Ovary (tissue), 9 donors: ENCODE data around the gene RNF217. TPM values are rescaled to one million over a fixed set of nuclear protein-coding genes. Genes with fewer than 3 reads are reported as not detected.

Experiments
- DNase-seq, 5 donors: peaks; one replicate each; pipeline ENCODE4 v3.0.0-alpha.2; 2019 to 2020
- H3K27ac ChIP-seq, 2 donors: fragments of 200-600 bp; one replicate each; pipeline versions ENCODE4 v1.5.1 to v1.8.0; 2019 to 2022
- H3K27me3 ChIP-seq: fragments of 200-600 bp; one replicate; pipeline ENCODE4 v1.8.0; 2022
- H3K36me3 ChIP-seq: fragments of 200-600 bp; sonication (generic); one replicate; pipeline ENCODE4 v1.5.1; 2019
- H3K4me1 ChIP-seq: one replicate; pipeline ENCODE4 v1.8.1; 2013; ENCODE audit warnings: mild to moderate bottlenecking, moderate library complexity; ENCODE audit not compliant: insufficient read depth
- H3K4me3 ChIP-seq: fragments of 200-600 bp; sonication (generic); one replicate; pipeline ENCODE4 v1.5.1; 2017
- H3K9me3 ChIP-seq, 2 donors: fragments of 200-600 bp in 1 of 2; sonication (generic) in 1 of 2; one replicate each; pipeline versions ENCODE4 v1.5.1 to v1.8.1; 2013 to 2019; ENCODE audit warnings: mild to moderate bottlenecking in 1 of 2, moderate library complexity in 1 of 2
- EP300 ChIP-seq: sonication (generic); formaldehyde crosslinking; IDR thresholded peaks from one replicate; pipeline ENCODE4 v1.6.1; 2017; ENCODE audit warnings: antibody characterized with exemption
- POLR2A ChIP-seq: fragments of 450-650 bp; IDR thresholded peaks from one replicate; pipeline ENCODE4 v1.6.1; 2017; ENCODE audit warnings: antibody characterized with exemption, mild to moderate bottlenecking, moderate library complexity
- whole genome bisulfite sequencing, 3 donors: extraction: QIAGEN DNeasy Blood & Tissue Kit in 1 of 3; methylation state at CpG; one replicate each; pipeline versions ENCODE4 v1.1.5 to v1.1.7; 2013 to 2017; 5-methylcytosine and 5-hydroxymethylcytosine counted together
- intact Hi-C, 4 donors: fragments of 100-400 bp; cut with DNase I; formaldehyde crosslinking; loops; one replicate each; pipeline versions ENCODE4 v1.11.0 to v1.15.1; 2022 to 2023
- polyA plus RNA-seq, 2 donors: library from polyadenylated mRNA; stranded (reverse); fragments of 200-250 nt in 1 of 2; fragments of 350-450 nt in 1 of 2; fragmentation: Illumina TruSeq in 1 of 2; extraction: RNeasy Lipid Tissue Mini Kit (QIAGEN cat#74804) in 1 of 2; gene quantifications; one replicate each; pipeline ENCODE4 v1.2.3, GENCODE V29; 2013 to 2014
- total RNA-seq, 7 donors: library from RNA; depleted of rRNA in 2 of 7; stranded (reverse); fragments of >200 nt in 2 of 7; fragmentation: NEBNext Ultra II Directional in 3 of 7; extraction: Animal tissue kit (Norgen Biotek cat#: 25700) in 3 of 7; gene quantifications; one replicate each; pipeline versions ENCODE4 v1.1.0 to v1.2.4, GENCODE V29; 2016 to 2023
- TF ChIP-seq, protein P1 (sequence below), 3 donors: fragments of 450-650 bp in 2 of 3; fragments of 200-600 bp in 1 of 3; IDR thresholded peaks; one replicate each; pipeline versions ENCODE4 v1.5.1 to v1.8.0; 2016 to 2022; ENCODE audit warnings: antibody characterized with exemption in 3 of 3, mild to moderate bottlenecking in 1 of 3
- donor health status: DM: no; HTN: no; CAD: no; lungs with moderate emphysema.
- donor health status: DM: no; HTN: no; CAD: no.
- donor health status: Bipolar disorder and iron deficiency.
- donor health status: DM: yes; HTN: yes; CAD: no.
- donor health status: DM: no; HTN: no; CAD: no.
- donor health status: DM: yes; HTN: yes; CAD: no.

The RNF217 gene
- total and polyA plus RNA-seq, 9 donors: 5.8 to 40.4 (median 33.6) TPM

DNA sequence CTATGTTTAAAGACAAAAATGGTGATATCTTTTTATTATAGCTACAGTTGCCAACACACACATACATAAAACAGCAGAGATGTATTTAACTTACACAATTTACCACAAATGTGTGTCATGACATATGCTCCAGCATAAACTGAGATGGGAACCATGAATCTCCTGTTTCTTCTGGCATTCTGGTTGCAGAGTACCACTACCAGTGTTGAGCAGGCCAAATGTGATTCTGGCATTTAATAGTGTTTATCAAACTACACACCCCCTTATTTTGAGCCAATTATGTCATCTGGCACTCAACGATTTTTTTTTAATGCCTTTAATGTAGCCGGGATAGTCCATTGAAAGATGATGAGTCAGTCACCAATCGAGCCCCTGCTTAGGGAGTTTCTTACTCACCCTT is 132.3 kb downstream of the RNF217 start:
- Histone ChIP-seq H3K4me1 (peaks cover 2% of the 10 kb centered on the region), H3K36me3 (no peaks in the 10 kb centered on the region), H3K4me3 (no peak overlapping the region), H3K9me3 (no peaks in the 10 kb centered on the region), H3K27ac (no peak overlapping the region), H3K27me3 (no peaks in the 10 kb centered on the region)
- no peak for DNase-seq
- no peak for TF ChIP-seq EP300
- no peak for TF ChIP-seq POLR2A
- TF ChIP-seq, protein P1, sequence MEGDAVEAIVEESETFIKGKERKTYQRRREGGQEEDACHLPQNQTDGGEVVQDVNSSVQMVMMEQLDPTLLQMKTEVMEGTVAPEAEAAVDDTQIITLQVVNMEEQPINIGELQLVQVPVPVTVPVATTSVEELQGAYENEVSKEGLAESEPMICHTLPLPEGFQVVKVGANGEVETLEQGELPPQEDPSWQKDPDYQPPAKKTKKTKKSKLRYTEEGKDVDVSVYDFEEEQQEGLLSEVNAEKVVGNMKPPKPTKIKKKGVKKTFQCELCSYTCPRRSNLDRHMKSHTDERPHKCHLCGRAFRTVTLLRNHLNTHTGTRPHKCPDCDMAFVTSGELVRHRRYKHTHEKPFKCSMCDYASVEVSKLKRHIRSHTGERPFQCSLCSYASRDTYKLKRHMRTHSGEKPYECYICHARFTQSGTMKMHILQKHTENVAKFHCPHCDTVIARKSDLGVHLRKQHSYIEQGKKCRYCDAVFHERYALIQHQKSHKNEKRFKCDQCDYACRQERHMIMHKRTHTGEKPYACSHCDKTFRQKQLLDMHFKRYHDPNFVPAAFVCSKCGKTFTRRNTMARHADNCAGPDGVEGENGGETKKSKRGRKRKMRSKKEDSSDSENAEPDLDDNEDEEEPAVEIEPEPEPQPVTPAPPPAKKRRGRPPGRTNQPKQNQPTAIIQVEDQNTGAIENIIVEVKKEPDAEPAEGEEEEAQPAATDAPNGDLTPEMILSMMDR (IDR thresholded peaks at IDR 0.05): no peak
- intact Hi-C loops: loop anchor here in 2 of 4 donors (10.0 kb wide), 1 partner anchor 130 kb away; the partner anchor contains the start of gene RNF217 (in 2 of the 2)
- WGBS, 3 donors: 51 to 63% (median 57%) methylated on average over 3 of the region's 3 CpGs

DNA sequence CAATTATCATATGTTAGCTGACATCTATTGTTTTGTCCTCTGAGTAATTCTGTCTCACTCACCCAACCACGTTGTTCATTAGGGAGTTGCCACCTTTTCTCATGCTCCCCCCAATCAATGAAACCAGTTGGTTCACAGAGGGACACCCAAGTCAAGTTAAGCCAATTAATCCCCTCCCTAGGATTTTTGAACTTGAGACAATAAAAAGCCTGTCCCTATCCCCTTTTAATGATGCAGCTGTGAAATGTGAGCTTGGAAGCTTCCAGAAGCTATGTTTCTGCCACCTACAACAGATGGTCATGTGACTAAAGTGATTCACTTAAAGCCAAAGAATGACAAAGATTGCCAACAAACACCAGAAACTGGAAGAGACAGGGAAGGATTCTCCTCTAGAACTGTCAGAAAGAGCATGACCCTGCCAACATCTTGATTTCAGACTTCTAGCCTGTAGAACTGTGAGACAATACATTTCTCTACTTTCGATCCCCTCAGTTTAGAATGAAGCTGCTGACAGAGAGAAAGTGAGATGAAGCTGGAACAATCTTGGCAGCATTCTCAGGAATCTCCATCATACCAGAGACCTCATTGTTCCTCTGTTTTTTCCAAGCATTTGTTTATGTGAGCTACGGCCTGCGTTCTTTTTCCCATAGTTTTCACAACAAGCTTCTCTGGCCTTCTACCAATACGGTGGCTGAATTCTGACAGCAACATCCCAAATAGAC is 133.5 kb downstream of the RNF217 start:
- H3K27ac ChIP-seq: no peak overlapping the region
- TF ChIP-seq, protein P1 (IDR thresholded peaks at IDR 0.05): no peak
- TF ChIP-seq EP300: no peak
- no peak for TF ChIP-seq POLR2A
- WGBS, 3 donors: 27 to 48% (median 34%) methylated on average over 5 of the region's 5 CpGs

DNA sequence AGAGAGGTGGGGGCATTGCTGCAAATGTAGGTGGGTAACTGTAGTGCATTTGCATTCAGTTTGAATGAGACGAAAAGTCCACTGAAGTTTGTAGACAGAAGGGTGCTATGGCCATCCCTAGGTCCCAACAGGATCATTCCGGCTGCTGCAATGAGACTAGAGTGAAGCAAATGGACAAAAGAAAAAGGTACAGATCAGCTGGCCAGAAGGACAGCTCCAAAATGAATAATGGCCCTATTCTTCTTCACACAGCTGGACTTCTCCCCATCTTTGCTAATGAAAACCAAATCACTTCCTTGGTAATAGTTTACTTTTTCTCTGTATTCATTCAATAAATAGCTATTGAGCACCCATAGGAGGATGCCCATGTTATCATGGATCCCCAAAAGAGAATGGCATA is 134.9 kb downstream of the RNF217 start:
- intact Hi-C loops: loop anchor here in 2 of 4 donors (10.0 kb wide), 1 partner anchor 132 kb away; the partner anchor contains the start of gene RNF217 (in 2 of the 2)
- no peak overlapping the region for H3K27ac ChIP-seq
- no peak for DNase-seq
- H3K9me3 ChIP-seq: no peaks in the 10 kb centered on the region
- peaks cover 2% of the 10 kb centered on the region for H3K4me1 ChIP-seq
- TF ChIP-seq EP300: no peak
- TF ChIP-seq POLR2A: no peak
- TF ChIP-seq, protein P1 (IDR thresholded peaks at IDR 0.05): no peak
- no peaks in the 10 kb centered on the region for H3K27me3 ChIP-seq
- 48 to 93% (median 72%) methylated on average over 2 of the region's 2 CpGs for WGBS, 3 donors
- no peaks in the 10 kb centered on the region for H3K36me3 ChIP-seq
- H3K4me3 ChIP-seq: no peak overlapping the region

More for the DNA sequence above, 133.5 kb downstream of the RNF217 start:
- no peaks in the 10 kb centered on the region for H3K27me3 ChIP-seq
- peaks cover 2% of the 10 kb centered on the region for H3K4me1 ChIP-seq
- no peaks in the 10 kb centered on the region for H3K9me3 ChIP-seq
- DNase-seq: no peak
- no peak overlapping the region for H3K4me3 ChIP-seq
- intact Hi-C loops: loop anchor here in 2 of 4 donors (10.0 kb wide), 1 partner anchor 131 kb away; the partner anchor contains the start of gene RNF217 (in 2 of the 2)
- no peaks in the 10 kb centered on the region for H3K36me3 ChIP-seq

- Histone ChIP-seq H3K27me3 (no peaks in the 10 kb centered on the region), H3K36me3 (no peaks in the 10 kb centered on the region), H3K4me3 (no peak overlapping the region), H3K9me3 (no peaks in the 10 kb centered on the region), H3K27ac (no peak overlapping the region), H3K4me1 (peaks cover 2% of the 10 kb centered on the region)
- no peak for TF ChIP-seq POLR2A
- no peak for TF ChIP-seq EP300
- TF ChIP-seq, protein P1 (IDR thresholded peaks at IDR 0.05): no peak
- 91 to 97% (median 93%) methylated on average over 4 of the region's 4 CpGs for WGBS, 3 donors
- no peak for DNase-seq
- intact Hi-C loops: loop anchor here in 2 of 4 donors (10.0 kb wide), 1 partner anchor 133 kb away; the partner anchor contains the start of gene RNF217 (in 2 of the 2)
These were observed 136.0 kb downstream of the RNF217 start for GRCh38 chr6:125098253-125098652.
